ENCODE results near the gene ZNF524.
A peak's percentile ranks its signal among the peaks of the same experiment; 100 is the strongest.

The ZNF524 gene

GRCh38 chr19:55584871-55585270, 15.2 kb upstream of the ZNF524 start:
- Histone ChIP-seq H2AFZ (ENCODE audit: low read depth) (no peak overlapping the region), H3K4me2 (no peak overlapping the region), H3K27ac (no peak overlapping the region), H3K79me2 (ENCODE audit: insufficient read depth, low read depth) (no peaks in the 10 kb centered on the region), H3K27me3 (ENCODE audit: insufficient read depth, low read depth) (peaks cover 26% of the 10 kb centered on the region), H3K4me3 (IDR thresholded peaks at IDR 0.05; ENCODE audit: insufficient read depth, low read depth, low read length) (no peak overlapping the region), H4K20me1 (ENCODE audit: insufficient read depth) (no peaks in the 10 kb centered on the region), H3K4me1 (ENCODE audit: low read depth, poor library complexity, severe bottlenecking) (peaks cover 6% of the 10 kb centered on the region), H3K9ac (no peak overlapping the region), H3K36me3 (ENCODE audit: insufficient read depth) (no peaks in the 10 kb centered on the region)
- no peak for TF ChIP-seq CTCF (conservative IDR thresholded peaks at IDR 0.05; ENCODE audit: low read depth, low read length)

- peaks cover 6% of the 10 kb centered on the region for H3K4me1 ChIP-seq (ENCODE audit: low read depth, poor library complexity, severe bottlenecking)
- no peak overlapping the region for H3K4me3 ChIP-seq (IDR thresholded peaks at IDR 0.05; ENCODE audit: insufficient read depth, low read depth, low read length)
- H2AFZ ChIP-seq (ENCODE audit: low read depth), result no peak overlapping the region
- peaks cover 26% of the 10 kb centered on the region for H3K27me3 ChIP-seq (ENCODE audit: insufficient read depth, low read depth)
- H3K36me3 ChIP-seq (ENCODE audit: insufficient read depth), result no peaks in the 10 kb centered on the region
- TF ChIP-seq CTCF (conservative IDR thresholded peaks at IDR 0.05; ENCODE audit: low read depth, low read length), result no peak
- no peaks in the 10 kb centered on the region for H3K79me2 ChIP-seq (ENCODE audit: insufficient read depth, low read depth)
- no peak overlapping the region for H3K9ac ChIP-seq
- no peak overlapping the region for H3K4me2 ChIP-seq
- no peaks in the 10 kb centered on the region for H4K20me1 ChIP-seq (ENCODE audit: insufficient read depth)
- no peak overlapping the region for H3K27ac ChIP-seq
Observed at GRCh38 chr19:55585658-55586339, 14.3 kb upstream of the ZNF524 start.

- no peak for TF ChIP-seq CTCF (conservative IDR thresholded peaks at IDR 0.05; ENCODE audit: low read depth, low read length)
- Histone ChIP-seq H3K9ac (no peak overlapping the region), H3K27ac (no peak overlapping the region)
Observed at GRCh38 chr19:55586976-55587668, 13.0 kb upstream of the ZNF524 start.

GRCh38 chr19:55588738-55589137, 11.3 kb upstream of the ZNF524 start:
- Histone ChIP-seq H2AFZ (ENCODE audit: low read depth) (no peak overlapping the region), H3K4me2 (no peak overlapping the region), H3K4me1 (ENCODE audit: low read depth, poor library complexity, severe bottlenecking) (peaks cover 6% of the 10 kb centered on the region), H3K79me2 (ENCODE audit: insufficient read depth, low read depth) (no peaks in the 10 kb centered on the region), H4K20me1 (ENCODE audit: insufficient read depth) (no peaks in the 10 kb centered on the region), H3K27me3 (ENCODE audit: insufficient read depth, low read depth) (peaks cover 23% of the 10 kb centered on the region), H3K36me3 (ENCODE audit: insufficient read depth) (no peaks in the 10 kb centered on the region), H3K27ac (no peak overlapping the region), H3K9ac (no peak overlapping the region), H3K4me3 (IDR thresholded peaks at IDR 0.05; ENCODE audit: insufficient read depth, low read depth, low read length) (no peak overlapping the region)
- TF ChIP-seq CTCF (conservative IDR thresholded peaks at IDR 0.05; ENCODE audit: low read depth, low read length), result no peak

More at GRCh38 chr19:55586976-55587668, 13.0 kb upstream of the ZNF524 start:
- H3K4me3 ChIP-seq (IDR thresholded peaks at IDR 0.05; ENCODE audit: insufficient read depth, low read depth, low read length), result no peak overlapping the region
- H3K36me3 ChIP-seq (ENCODE audit: insufficient read depth), result no peaks in the 10 kb centered on the region
- H2AFZ ChIP-seq (ENCODE audit: low read depth), result peak overlapping the region; percentile 41
- peaks cover 6% of the 10 kb centered on the region for H3K4me1 ChIP-seq (ENCODE audit: low read depth, poor library complexity, severe bottlenecking)
- no peaks in the 10 kb centered on the region for H3K79me2 ChIP-seq (ENCODE audit: insufficient read depth, low read depth)
- no peaks in the 10 kb centered on the region for H4K20me1 ChIP-seq (ENCODE audit: insufficient read depth)
- H3K27me3 ChIP-seq (ENCODE audit: insufficient read depth, low read depth), result peaks cover 26% of the 10 kb centered on the region
- H3K4me2 ChIP-seq, result peak overlapping the region; percentile 67

Data from KMS-11 (cell line).